HCT116 (cell line): ENCODE data around the gene NCF4. TPM values are rescaled to one million over a fixed set of nuclear protein-coding genes. Genes with fewer than 3 reads are reported as not detected.

Experiments used
- ATAC-seq: fragments of 200-7000 bp; cut with Tn5 transposase; 2 replicates; pipeline ENCODE4 v1.9.1; 2020; ENCODE audit warnings: mild to moderate bottlenecking, moderate library complexity
- BruUV-seq: library from RNA; stranded (reverse); fragments of 400-500 nt; replicated peaks from 2 replicates; lab custom pipeline; 2021; lab: Mats Ljungman, UMichigan
- CTCF ChIA-PET: fragments of 300-600 bp; sonication (Branson Sonifier 250); formaldehyde crosslinking; loops from one replicate; lab custom pipeline; 2021; ENCODE audit warnings: antibody characterized with exemption; lab: Charles Lee
- POLR2A ChIA-PET: fragments of 300-600, 350-600 bp; sonication (Branson Sonifier 250); formaldehyde crosslinking; loops from one replicate; lab custom pipeline; 2021; ENCODE audit warnings: antibody characterized with exemption; lab: Charles Lee
- RAD21 ChIA-PET, 2 experiments: fragments of 300-600 bp; sonication (Branson Sonifier 250); formaldehyde crosslinking; loops; one replicate each; lab custom pipeline; 2023; ENCODE audit warnings: low total read pairs in 2 of 2; ENCODE audit not compliant: uncharacterized antibody in 2 of 2, unreplicated experiment in 2 of 2, low non-redundant PET in 1 of 2; lab: Charles Lee
- DNase-seq: peaks from one replicate; pipeline ENCODE4 v3.0.0-alpha.2; 2010; ENCODE audit warnings: low read depth, low spot score
- H2AFZ ChIP-seq: fragments of 200-600 bp; shearing (Covaris generic), sonication (generic); 2 replicates; pipeline ENCODE4 v1.6.1; 2017; ENCODE audit warnings: low read depth, mixed run types, mixed read lengths, antibody characterized with exemption, low read length; ENCODE audit not compliant: poor library complexity, severe bottlenecking
- H3K27ac ChIP-seq: 2 replicates; pipeline ENCODE4 v1.5.1; 2012; ENCODE audit warnings: low read depth, low read length
- H3K27me3 ChIP-seq: fragments of 200-600 bp; sonication (generic); 2 replicates; pipeline ENCODE4 v1.6.1; 2016; ENCODE audit warnings: mixed run types, low read length, mixed read lengths; ENCODE audit not compliant: insufficient read depth
- H3K36me3 ChIP-seq, 2 experiments: fragments of 200-500 bp in 1 of 2; fragments of 200-600 bp in 1 of 2; sonication (Bioruptor generic) in 1 of 2; sonication (generic) in 1 of 2; 2 replicates each; pipeline versions ENCODE4 v1.5.1 to v1.6.1; 2014 to 2016; ENCODE audit warnings: low read length in 2 of 2, inconsistent platforms in 1 of 2, mixed read lengths in 1 of 2, mixed run types in 1 of 2; ENCODE audit not compliant: insufficient read depth in 2 of 2, control insufficient read depth in 1 of 2
- H3K4me1 ChIP-seq, 2 experiments: fragments of 200-600 bp in 1 of 2; sonication (generic) in 1 of 2; 2 replicates each; pipeline versions ENCODE4 v1.5.1 to v1.6.1; 2012 to 2017; ENCODE audit warnings: low read length in 2 of 2, inconsistent platforms in 1 of 2, mild to moderate bottlenecking in 1 of 2, mixed read lengths in 1 of 2, mixed run types in 1 of 2, moderate library complexity in 1 of 2; ENCODE audit not compliant: insufficient read depth in 2 of 2, control insufficient read depth in 1 of 2
- H3K4me2 ChIP-seq: fragments of 200-600 bp; sonication (generic); 2 replicates; pipeline ENCODE4 v1.6.1; 2017; ENCODE audit warnings: mixed run types, low read length, mixed read lengths
- H3K4me3 ChIP-seq, 2 experiments: fragments of 200-600 bp in 1 of 2; sonication (generic) in 1 of 2; replicated peaks in 1 of 2; 2 replicates each; pipeline ENCODE4 v1.5.1; 2011 to 2016; ENCODE audit warnings: low read length in 2 of 2, control low read depth in 1 of 2, low read depth in 1 of 2, mild to moderate bottlenecking in 1 of 2, mixed read lengths in 1 of 2, mixed run types in 1 of 2
- H3K79me2 ChIP-seq: fragments of 200-600 bp; sonication (generic); 2 replicates; pipeline ENCODE4 v1.6.1; 2017; ENCODE audit warnings: mild to moderate bottlenecking, mixed run types, low read length, moderate library complexity, mixed read lengths; ENCODE audit not compliant: insufficient read depth
- H3K9ac ChIP-seq: fragments of 200-600 bp; sonication (generic); 2 replicates; pipeline ENCODE4 v1.6.1; 2016; ENCODE audit warnings: low read length, mixed read lengths
- H3K9me2 ChIP-seq: fragments of 200-600 bp; sonication (generic), shearing (Covaris generic); 2 replicates; pipeline ENCODE4 v1.6.1; 2017; ENCODE audit warnings: mixed run types, mild to moderate bottlenecking, moderate library complexity; ENCODE audit not compliant: insufficient read depth
- H3K9me3 ChIP-seq, 2 experiments: fragments of 200-500 bp in 1 of 2; fragments of 200-600 bp in 1 of 2; sonication (Bioruptor generic) in 1 of 2; sonication (generic) in 1 of 2; 2 replicates each; pipeline ENCODE4 v1.6.1; 2014 to 2017; ENCODE audit warnings: low read length in 2 of 2, mixed read lengths in 2 of 2, inconsistent platforms in 1 of 2, low read depth in 1 of 2, mild to moderate bottlenecking in 1 of 2, mixed run types in 1 of 2, moderate library complexity in 1 of 2; ENCODE audit not compliant: control insufficient read depth in 1 of 2, insufficient read depth in 1 of 2
- H4K20me1 ChIP-seq: fragments of 200-600 bp; sonication (generic), shearing (Covaris generic); 2 replicates; pipeline ENCODE4 v1.6.1; 2017; ENCODE audit warnings: mixed run types, mild to moderate bottlenecking, moderate library complexity; ENCODE audit not compliant: insufficient read depth
- ATF3 ChIP-seq: IDR thresholded peaks from 2 replicates; pipeline ENCODE4 v1.6.1; 2012
- CBX3 ChIP-seq: IDR thresholded peaks from 2 replicates; pipeline ENCODE4 v1.6.1; 2012; ENCODE audit warnings: low read depth
- CEBPB ChIP-seq: IDR thresholded peaks from 2 replicates; pipeline ENCODE4 v1.6.1; 2012; ENCODE audit warnings: low read depth
- CTCF ChIP-seq, 3 experiments: fragments of 200-600 bp in 1 of 3; sonication (generic) in 1 of 3; IDR thresholded peaks in 2 of 3; conservative IDR thresholded peaks in 1 of 3; 2 replicates each; pipeline ENCODE4 v1.5.1; 2012 to 2017; ENCODE audit warnings: low read depth in 2 of 3, low read length in 2 of 3, antibody characterized with exemption in 1 of 3, borderline replicate concordance in 1 of 3, control low read depth in 1 of 3, mild to moderate bottlenecking in 1 of 3, mixed read lengths in 1 of 3, mixed run types in 1 of 3, moderate library complexity in 1 of 3; ENCODE audit not compliant: insufficient read depth in 1 of 3
- ELF1 ChIP-seq: IDR thresholded peaks from 2 replicates; pipeline ENCODE4 v1.6.1; 2012; ENCODE audit warnings: low read depth, borderline replicate concordance
- EZH2 ChIP-seq: fragments of 200-600 bp; sonication (generic); IDR thresholded peaks from 2 replicates; pipeline ENCODE4 v1.6.1; 2017; ENCODE audit warnings: antibody characterized with exemption, mixed run types
- EZH2phosphoT487 ChIP-seq: fragments of 200-600 bp; IDR thresholded peaks from 2 replicates; pipeline ENCODE4 v1.6.1; 2018; ENCODE audit warnings: antibody characterized with exemption, borderline replicate concordance
- FOSL1 ChIP-seq: IDR thresholded peaks from 2 replicates; pipeline ENCODE4 v1.6.1; 2012; ENCODE audit warnings: low read depth
- JUND ChIP-seq: IDR thresholded peaks from 2 replicates; pipeline ENCODE4 v1.6.1; 2012
- MAX ChIP-seq: IDR thresholded peaks from 2 replicates; pipeline ENCODE4 v1.6.1; 2012
- POLR2A ChIP-seq: IDR thresholded peaks from 2 replicates; pipeline ENCODE4 v1.7.0; 2011; ENCODE audit warnings: borderline replicate concordance; ENCODE audit not compliant: insufficient read depth, insufficient read length; ENCODE audit errors: extremely low read depth
- POLR2AphosphoS5 ChIP-seq: IDR thresholded peaks from 2 replicates; pipeline ENCODE4 v1.6.1; 2011; ENCODE audit warnings: mild to moderate bottlenecking, low read depth, low read length, moderate library complexity
- RAD21 ChIP-seq: IDR thresholded peaks from 2 replicates; pipeline ENCODE4 v1.6.1; 2012; ENCODE audit warnings: low read depth, mild to moderate bottlenecking
- SRF ChIP-seq: IDR thresholded peaks from 2 replicates; pipeline ENCODE4 v1.6.1; 2012; ENCODE audit warnings: low read depth
- TCF7L2 ChIP-seq: IDR thresholded peaks from 2 replicates; pipeline ENCODE4 v1.7.0; 2011; ENCODE audit warnings: borderline replicate concordance, inconsistent platforms; ENCODE audit not compliant: insufficient read depth, insufficient read length; ENCODE audit errors: extremely low read depth
- ZNF274 ChIP-seq: fragments of 200-500 bp; sonication (Bioruptor generic); IDR thresholded peaks from 2 replicates; pipeline ENCODE4 v1.6.1; 2014; ENCODE audit warnings: mild to moderate bottlenecking, low read depth, low read length, inconsistent platforms
- intact Hi-C: fragments of 100-400 bp; cut with micrococcal nuclease; formaldehyde crosslinking; loops from 2 replicates; pipeline ENCODE4 v1.10.0; 2022
- total RNA-seq: library from RNA; stranded (reverse); gene quantifications from one replicate; pipeline ENCODE4 v1.2.1, GENCODE V29; 2021; ENCODE audit not compliant: unreplicated experiment
- TF ChIP-seq, protein P1 (sequence below): IDR thresholded peaks from 2 replicates; pipeline ENCODE4 v1.6.1; 2012; ENCODE audit warnings: low read depth

NCF4 gene
- total RNA-seq, 1 experiment from 2014 or later = 0.37 TPM

GRCh38 chr22:36823186-36823839 is 37.5 kb upstream of the NCF4 start:
- ChIA-PET CTCF (interaction anchor here (1.0 to 1.4 kb wide), 2 partner anchors 30 to 155 kb away, joined by 3 read pairs; no protein-coding TSS in a partner anchor), POLR2A (no interaction called here), RAD21 (no interaction called here)
- H2AFZ ChIP-seq = no peak overlapping the region
- BruUV-seq = no TSS peak
- H3K9ac ChIP-seq = no peak overlapping the region
- no peaks in the 10 kb centered on the region for H4K20me1 ChIP-seq
- H3K9me3 ChIP-seq = no peaks in the 10 kb centered on the region
- no peaks in the 10 kb centered on the region for H3K9me2 ChIP-seq
- TF ChIP-seq TCF7L2 = no peak
- no peak for TF ChIP-seq CEBPB
- no peak for TF ChIP-seq RAD21
- TF ChIP-seq CTCF (IDR thresholded peaks at IDR 0.05 in 2 of 3, conservative IDR thresholded peaks at IDR 0.05 in 1 of 3; ENCODE audit: borderline replicate concordance in 1 of 3, insufficient read depth in 1 of 3, low read depth in 2 of 3, low read length in 2 of 3) = no peak
- TF ChIP-seq SRF = no peak
- TF ChIP-seq, protein P1, sequence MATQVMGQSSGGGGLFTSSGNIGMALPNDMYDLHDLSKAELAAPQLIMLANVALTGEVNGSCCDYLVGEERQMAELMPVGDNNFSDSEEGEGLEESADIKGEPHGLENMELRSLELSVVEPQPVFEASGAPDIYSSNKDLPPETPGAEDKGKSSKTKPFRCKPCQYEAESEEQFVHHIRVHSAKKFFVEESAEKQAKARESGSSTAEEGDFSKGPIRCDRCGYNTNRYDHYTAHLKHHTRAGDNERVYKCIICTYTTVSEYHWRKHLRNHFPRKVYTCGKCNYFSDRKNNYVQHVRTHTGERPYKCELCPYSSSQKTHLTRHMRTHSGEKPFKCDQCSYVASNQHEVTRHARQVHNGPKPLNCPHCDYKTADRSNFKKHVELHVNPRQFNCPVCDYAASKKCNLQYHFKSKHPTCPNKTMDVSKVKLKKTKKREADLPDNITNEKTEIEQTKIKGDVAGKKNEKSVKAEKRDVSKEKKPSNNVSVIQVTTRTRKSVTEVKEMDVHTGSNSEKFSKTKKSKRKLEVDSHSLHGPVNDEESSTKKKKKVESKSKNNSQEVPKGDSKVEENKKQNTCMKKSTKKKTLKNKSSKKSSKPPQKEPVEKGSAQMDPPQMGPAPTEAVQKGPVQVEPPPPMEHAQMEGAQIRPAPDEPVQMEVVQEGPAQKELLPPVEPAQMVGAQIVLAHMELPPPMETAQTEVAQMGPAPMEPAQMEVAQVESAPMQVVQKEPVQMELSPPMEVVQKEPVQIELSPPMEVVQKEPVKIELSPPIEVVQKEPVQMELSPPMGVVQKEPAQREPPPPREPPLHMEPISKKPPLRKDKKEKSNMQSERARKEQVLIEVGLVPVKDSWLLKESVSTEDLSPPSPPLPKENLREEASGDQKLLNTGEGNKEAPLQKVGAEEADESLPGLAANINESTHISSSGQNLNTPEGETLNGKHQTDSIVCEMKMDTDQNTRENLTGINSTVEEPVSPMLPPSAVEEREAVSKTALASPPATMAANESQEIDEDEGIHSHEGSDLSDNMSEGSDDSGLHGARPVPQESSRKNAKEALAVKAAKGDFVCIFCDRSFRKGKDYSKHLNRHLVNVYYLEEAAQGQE = no peak
- TF ChIP-seq ATF3 = no peak
- TF ChIP-seq JUND = no peak
- TF ChIP-seq FOSL1 = no peak
- no peak for TF ChIP-seq POLR2A
- TF ChIP-seq CBX3 = no peak
- no peak for TF ChIP-seq ZNF274
- no peak for TF ChIP-seq MAX
- TF ChIP-seq ELF1 = no peak
- TF ChIP-seq EZH2phosphoT487 = no peak
- no peak for TF ChIP-seq POLR2AphosphoS5
- TF ChIP-seq EZH2 = no peak
- intact Hi-C loops = no loop called here
- ATAC-seq = no peak
- H3K4me1 ChIP-seq = no peaks in the 10 kb centered on the region
- no peaks in the 10 kb centered on the region for H3K36me3 ChIP-seq
- no peak for DNase-seq
- no peaks in the 10 kb centered on the region; the same call in 1 of the 2 replicates for H3K27me3 ChIP-seq
- H3K79me2 ChIP-seq = no peaks in the 10 kb centered on the region
- H3K4me2 ChIP-seq = no peak overlapping the region
- no peak overlapping the region for H3K4me3 ChIP-seq
- H3K27ac ChIP-seq = no peak overlapping the region
